ENCODE data around the gene FOXO6.

FOXO6 gene

GRCh38 chr1:41399145-41399795 lies 38.0 kb downstream of the FOXO6 start:
- TF ChIP-seq GATA3 (IDR thresholded peaks at IDR 0.05; ENCODE audit: low read depth, low read length) (no peak), GATA2 (IDR thresholded peaks at IDR 0.05; ENCODE audit: low read depth, low read length) (no peak)

DNA sequence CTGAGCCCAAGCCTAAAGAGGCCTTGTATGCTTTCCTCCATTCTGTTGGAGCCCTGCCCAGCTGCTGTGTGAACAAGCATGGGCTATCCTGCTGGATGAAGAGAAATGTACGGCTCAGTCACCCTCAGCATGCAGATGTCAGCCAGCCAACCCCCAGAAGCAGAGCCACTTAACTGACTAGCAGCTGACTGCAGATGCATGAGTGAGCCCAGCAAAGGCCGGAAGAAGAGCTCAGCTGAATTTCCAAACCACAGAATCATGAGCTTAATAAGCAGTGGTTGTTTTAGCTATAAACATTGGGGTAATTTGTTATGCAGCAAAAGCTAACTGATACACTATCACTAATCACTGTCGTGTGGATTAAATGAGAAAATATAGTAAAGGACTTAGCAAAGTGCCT lies 39.0 kb downstream of the FOXO6 start:
- TF ChIP-seq GATA2 (IDR thresholded peaks at IDR 0.05; ENCODE audit: low read depth, low read length), result no peak
- no peak for TF ChIP-seq GATA3 (IDR thresholded peaks at IDR 0.05; ENCODE audit: low read depth, low read length)

- TF ChIP-seq GATA2 (IDR thresholded peaks at IDR 0.05; ENCODE audit: low read depth, low read length) (no peak), GATA3 (IDR thresholded peaks at IDR 0.05; ENCODE audit: low read depth, low read length) (no peak)
These were observed 40.7 kb downstream of the FOXO6 start for GRCh38 chr1:41401899-41402298.

GRCh38 chr1:41404308-41404761 lies 43.1 kb downstream of the FOXO6 start:
- TF ChIP-seq GATA2 (IDR thresholded peaks at IDR 0.05; ENCODE audit: low read depth, low read length) (no peak), GATA3 (IDR thresholded peaks at IDR 0.05; ENCODE audit: low read depth, low read length) (no peak)

GRCh38 chr1:41407664-41408252 lies 46.5 kb downstream of the FOXO6 start:
- TF ChIP-seq GATA3 (IDR thresholded peaks at IDR 0.05; ENCODE audit: low read depth, low read length), result no peak
- TF ChIP-seq GATA2 (IDR thresholded peaks at IDR 0.05; ENCODE audit: low read depth, low read length), result no peak

- TF ChIP-seq GATA3 (IDR thresholded peaks at IDR 0.05; ENCODE audit: low read depth, low read length), result no peak
- no peak for TF ChIP-seq GATA2 (IDR thresholded peaks at IDR 0.05; ENCODE audit: low read depth, low read length)
These were observed 47.5 kb downstream of the FOXO6 start for GRCh38 chr1:41408691-41409090.

DNA sequence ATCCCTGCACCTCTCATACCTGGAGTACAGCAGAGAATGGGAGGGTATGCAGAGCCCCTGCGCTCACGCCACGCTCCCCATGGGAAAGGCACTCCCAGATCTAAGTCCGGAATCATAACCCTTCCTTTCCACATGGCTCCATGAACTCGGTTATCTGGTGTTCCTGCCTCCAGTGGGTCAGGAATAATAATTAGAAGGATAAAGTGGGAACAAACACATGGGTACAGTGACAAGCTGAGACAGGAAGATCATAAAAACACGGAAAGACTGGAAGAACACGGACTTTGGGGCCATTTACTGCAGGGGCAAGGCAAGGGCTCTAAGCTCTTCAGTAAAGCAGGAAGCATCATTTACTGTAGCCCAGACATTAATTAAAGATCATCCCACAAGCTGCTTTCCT lies 48.6 kb downstream of the FOXO6 start:
- TF ChIP-seq GATA3 (IDR thresholded peaks at IDR 0.05; ENCODE audit: low read depth, low read length) (no peak), GATA2 (IDR thresholded peaks at IDR 0.05; ENCODE audit: low read depth, low read length) (no peak)

- TF ChIP-seq GATA2 (IDR thresholded peaks at IDR 0.05; ENCODE audit: low read depth, low read length), result no peak
- TF ChIP-seq GATA3 (IDR thresholded peaks at IDR 0.05; ENCODE audit: low read depth, low read length), result no peak
These were observed 49.2 kb downstream of the FOXO6 start for GRCh38 chr1:41410462-41410861.

- no peak for TF ChIP-seq GATA2 (IDR thresholded peaks at IDR 0.05; ENCODE audit: low read depth, low read length)
- TF ChIP-seq GATA3 (IDR thresholded peaks at IDR 0.05; ENCODE audit: low read depth, low read length), result no peak
These were observed 50.0 kb downstream of the FOXO6 start for GRCh38 chr1:41411229-41411628.

DNA sequence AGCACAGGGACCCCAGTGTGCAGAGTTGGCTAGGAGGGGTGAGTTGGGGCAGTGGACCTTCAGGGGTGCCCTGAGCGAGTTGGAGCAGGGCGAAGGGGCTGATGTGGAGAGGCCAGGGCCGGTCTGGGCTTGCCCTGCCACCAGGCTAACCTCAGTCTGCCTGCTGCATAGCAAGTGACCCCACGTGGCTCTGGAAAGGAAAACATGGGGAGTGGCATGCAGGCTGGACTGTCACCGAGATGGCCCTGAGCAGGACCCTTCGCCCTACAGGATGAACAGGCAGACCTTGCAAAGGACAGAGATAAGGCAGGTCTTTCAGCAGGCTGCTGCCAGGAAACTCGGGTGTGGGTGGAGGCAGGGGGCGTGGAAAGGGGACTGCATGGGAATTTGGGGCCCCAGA lies 51.5 kb downstream of the FOXO6 start:
- TF ChIP-seq GATA3 (IDR thresholded peaks at IDR 0.05; ENCODE audit: low read depth, low read length) (no peak), GATA2 (IDR thresholded peaks at IDR 0.05; ENCODE audit: low read depth, low read length) (no peak)

GRCh38 chr1:41413748-41414281 lies 52.6 kb downstream of the FOXO6 start:
- TF ChIP-seq GATA3 (IDR thresholded peaks at IDR 0.05; ENCODE audit: low read depth, low read length) (no peak), GATA2 (IDR thresholded peaks at IDR 0.05; ENCODE audit: low read depth, low read length) (no peak)

GRCh38 chr1:41414296-41414695 lies 53.1 kb downstream of the FOXO6 start:
- TF ChIP-seq GATA2 (IDR thresholded peaks at IDR 0.05; ENCODE audit: low read depth, low read length) (no peak), GATA3 (IDR thresholded peaks at IDR 0.05; ENCODE audit: low read depth, low read length) (no peak)

DNA sequence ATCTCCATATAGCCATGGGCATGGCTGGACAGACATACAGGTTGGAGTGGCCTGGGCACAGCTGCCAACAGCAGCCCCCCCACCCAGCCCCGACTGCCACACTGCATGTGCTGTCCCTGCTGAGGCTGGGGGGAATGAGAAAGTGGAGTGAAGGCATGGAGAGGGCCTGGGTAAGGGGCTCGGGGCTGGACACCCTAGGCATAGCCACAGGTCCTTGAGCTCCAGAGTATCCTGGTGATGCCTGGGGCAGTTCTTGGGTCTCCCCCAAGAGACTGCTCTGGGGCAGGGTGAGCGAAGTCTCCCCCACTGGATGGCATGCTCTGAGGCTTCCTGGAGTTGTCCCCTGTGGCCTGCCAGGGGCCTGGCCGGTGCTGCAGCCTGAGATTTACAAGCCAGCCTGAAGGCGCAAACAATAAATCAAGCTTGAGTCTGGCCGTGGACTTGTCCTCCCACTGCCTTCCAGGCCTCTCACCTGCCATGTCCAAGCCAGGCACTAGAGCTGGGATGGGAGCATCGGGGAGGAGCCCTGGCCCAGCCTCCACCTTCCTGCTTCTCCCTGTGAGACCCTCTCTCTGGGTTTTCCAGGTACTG lies 53.6 kb downstream of the FOXO6 start:
- no peak for TF ChIP-seq GATA2 (IDR thresholded peaks at IDR 0.05; ENCODE audit: low read depth, low read length)
- no peak for TF ChIP-seq GATA3 (IDR thresholded peaks at IDR 0.05; ENCODE audit: low read depth, low read length)

DNA sequence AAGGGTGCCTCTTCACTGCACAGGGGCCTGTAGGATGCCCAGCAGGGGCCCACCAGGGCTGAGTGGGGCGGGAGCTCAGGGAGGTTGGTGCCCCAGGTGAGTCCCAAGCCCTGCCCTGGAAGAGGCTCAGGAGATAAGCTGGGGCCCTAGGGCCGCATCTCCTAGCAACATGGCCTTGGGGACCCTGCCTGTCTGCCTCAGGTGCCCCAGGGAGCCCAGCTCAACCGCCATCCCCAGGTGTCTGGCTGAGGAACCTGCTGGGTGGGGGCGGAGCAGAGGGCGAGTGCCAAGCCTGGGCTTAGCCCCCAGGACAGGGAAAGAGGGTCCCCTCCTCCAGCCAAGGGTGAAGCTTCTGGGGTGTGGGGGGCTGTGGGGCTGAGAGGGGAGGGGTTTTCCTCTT lies 54.8 kb downstream of the FOXO6 start:
- TF ChIP-seq GATA3 (IDR thresholded peaks at IDR 0.05; ENCODE audit: low read depth, low read length) (no peak), GATA2 (IDR thresholded peaks at IDR 0.05; ENCODE audit: low read depth, low read length) (no peak)

Measured in SH-SY5Y (cell line).